OCI-M2 (cell line): ENCODE data around the gene MORC1.

ENCODE experiments used
- DNase-seq: peaks from one replicate; lab custom pipeline; 2025; ENCODE audit not compliant: unreplicated experiment; lab: John Stamatoyannopoulos, UW

Gene MORC1

GRCh38 chr3:109028753-109029152 lies 89.2 kb downstream of the MORC1 start:
- DNase-seq: no peak

- no peak for DNase-seq
Measured at GRCh38 chr3:109026821-109027220, 91.1 kb downstream of the MORC1 start.

- DNase-seq: no peak
Measured at GRCh38 chr3:109025896-109026295, 92.0 kb downstream of the MORC1 start.

GRCh38 chr3:109023656-109024254 lies 94.2 kb downstream of the MORC1 start:
- DNase-seq: no peak

GRCh38 chr3:109023167-109023566 lies 94.8 kb downstream of the MORC1 start:
- DNase-seq: no peak

- DNase-seq: no peak
Measured at GRCh38 chr3:109021556-109021955, 96.4 kb downstream of the MORC1 start.

GRCh38 chr3:109018828-109019227 lies 99.1 kb downstream of the MORC1 start:
- DNase-seq: no peak

GRCh38 chr3:109005443-109005842 lies 112.5 kb downstream of the MORC1 start:
- DNase-seq: no peak

GRCh38 chr3:108998436-108998835 lies 119.5 kb downstream of the MORC1 start:
- no peak for DNase-seq

- no peak for DNase-seq
Measured at GRCh38 chr3:108985844-108986243, 132.1 kb downstream of the MORC1 start.

GRCh38 chr3:108983051-108983450 lies 134.9 kb downstream of the MORC1 start:
- no peak for DNase-seq

- DNase-seq: no peak
Measured at GRCh38 chr3:108976058-108976457, 141.9 kb downstream of the MORC1 start.

GRCh38 chr3:108973019-108973418 lies 144.9 kb downstream of the MORC1 start:
- DNase-seq: no peak

- no peak for DNase-seq
Measured at GRCh38 chr3:108972482-108972881, 145.5 kb downstream of the MORC1 start.

GRCh38 chr3:108970561-108970960 lies 147.4 kb downstream of the MORC1 start:
- DNase-seq: no peak

GRCh38 chr3:108966773-108967172 lies 151.2 kb downstream of the MORC1 start:
- DNase-seq: no peak

GRCh38 chr3:108959017-108959416 lies 158.9 kb downstream of the MORC1 start:
- DNase-seq: no peak

- DNase-seq: no peak
Measured at GRCh38 chr3:108953700-108954099, 164.2 kb downstream of the MORC1 start, which contains the start of gene GUCA1C. GUCA1C (minus strand) TSS chr3:108953879; CDS start chr3:108953762, 117 bp downstream.

GRCh38 chr3:108953210-108953609 lies 164.7 kb downstream of the MORC1 start:
- DNase-seq: no peak

GRCh38 chr3:108951820-108952501 lies 166.0 kb downstream of the MORC1 start:
- no peak for DNase-seq

- no peak for DNase-seq
Measured at GRCh38 chr3:108947855-108948254, 170.1 kb downstream of the MORC1 start.
